Sigmoid colon (tissue), 7 donors: ENCODE measurements around the gene CISH. TPM values are rescaled to one million over a fixed set of nuclear protein-coding genes. Genes with fewer than 3 reads are reported as not detected.

Experiments
- DNase-seq: peaks from one replicate; pipeline ENCODE4 v3.0.0-alpha.2; 2019
- H3K27ac ChIP-seq, 4 donors: fragments of 200-600 bp; sonication (generic); one replicate each; pipeline ENCODE4 v1.5.1; 2016 to 2019; ENCODE audit warnings: mild to moderate bottlenecking in 1 of 4
- H3K27me3 ChIP-seq, 3 donors: fragments of 200-600 bp; sonication (generic); one replicate each; pipeline ENCODE4 v1.5.1; 2019; ENCODE audit warnings: mild to moderate bottlenecking in 1 of 3
- H3K36me3 ChIP-seq, 4 donors: fragments of 200-600 bp; sonication (generic); one replicate each; pipeline ENCODE4 v1.5.1; 2016 to 2019
- H3K4me1 ChIP-seq, 4 donors: fragments of 200-600 bp; sonication (generic); one replicate each; pipeline ENCODE4 v1.5.1; 2017 to 2019
- H3K4me3 ChIP-seq, 4 donors: fragments of 200-600 bp; sonication (generic); one replicate each; pipeline ENCODE4 v1.5.1; 2017 to 2019; ENCODE audit warnings: mild to moderate bottlenecking in 2 of 4, moderate library complexity in 1 of 4
- H3K9me3 ChIP-seq, 4 donors: fragments of 200-600 bp in 3 of 4; sonication (generic) in 3 of 4; one replicate each; pipeline versions ENCODE4 v1.5.1 to v1.6.1; 2013 to 2019
- CTCF ChIP-seq, 4 experiments: fragments of 450-650 bp in 3 of 4; fragments of 200-600 bp in 1 of 4; IDR thresholded peaks; one replicate each; pipeline ENCODE4 v1.5.1; 2016 to 2019; ENCODE audit warnings: antibody characterized with exemption in 4 of 4, mild to moderate bottlenecking in 3 of 4, moderate library complexity in 2 of 4
- EP300 ChIP-seq, 4 donors: sonication (generic); formaldehyde crosslinking; IDR thresholded peaks; one replicate each; pipeline ENCODE4 v1.6.1; 2017; ENCODE audit warnings: antibody characterized with exemption in 4 of 4
- POLR2A ChIP-seq, 2 donors: fragments of 450-650 bp; IDR thresholded peaks; one replicate each; pipeline ENCODE4 v1.6.1; 2016; ENCODE audit warnings: antibody characterized with exemption in 2 of 2, mild to moderate bottlenecking in 2 of 2, moderate library complexity in 2 of 2
- POLR2AphosphoS5 ChIP-seq, 4 donors: sonication (generic); formaldehyde crosslinking; IDR thresholded peaks; one replicate each; pipeline ENCODE4 v1.6.1; 2017; ENCODE audit warnings: antibody characterized with exemption in 4 of 4
- WGBS, 2 donors: extraction: QIAGEN DNeasy Blood & Tissue Kit; methylation state at CpG; one replicate each; pipeline ENCODE4 v1.1.7; 2013; 5-methylcytosine and 5-hydroxymethylcytosine counted together
- intact Hi-C: fragments of 100-400 bp; cut with DNase I; formaldehyde crosslinking; loops from one replicate; pipeline ENCODE4 v1.15.1; 2023
- polyA plus RNA-seq, 3 donors: library from polyadenylated mRNA; stranded (reverse); fragments of 200-250 nt; gene quantifications; one replicate each; pipeline ENCODE4 v1.2.3, GENCODE V29; 2013
- total RNA-seq, 4 donors: library from RNA; depleted of rRNA; stranded (reverse); fragments of >200 nt; gene quantifications; one replicate each; pipeline ENCODE4 v1.1.0, GENCODE V29; 2016
- donor health status: healthy with polysubstance abuse.
- donor health status: Bipolar disorder and iron deficiency.
- donor health status: healthy.

Gene CISH
- total and polyA plus RNA-seq, 7 donors = 2.1 to 17.0 (median 8.1) TPM

GRCh38 chr3:50604110-50604621, 7.4 kb downstream of the CISH start:
- no peaks in the 10 kb centered on the region for H3K27me3 ChIP-seq
- intact Hi-C loops = no loop called here
- H3K4me1 ChIP-seq = peaks cover 0 to 49% (median 41%) of the 10 kb centered on the region in 4 donors
- no peak for TF ChIP-seq POLR2AphosphoS5 (IDR thresholded peaks at IDR 0.05)
- TF ChIP-seq POLR2A (IDR thresholded peaks at IDR 0.05) = no peak
- no peak for TF ChIP-seq EP300 (IDR thresholded peaks at IDR 0.05)
- no peak for TF ChIP-seq CTCF (IDR thresholded peaks at IDR 0.05)
- no peak overlapping the region for H3K4me3 ChIP-seq
- DNase-seq = no peak
- H3K27ac ChIP-seq = peak overlapping the region in 2 of 4 donors; percentile 89 to 98
- 81 to 86% methylated on average over 5 of the region's 5 CpGs for WGBS, 2 donors
- peaks cover 0 to 26% (median 13%) of the 10 kb centered on the region in 4 donors for H3K36me3 ChIP-seq
- no peaks in the 10 kb centered on the region for H3K9me3 ChIP-seq

GRCh38 chr3:50603261-50604109, 8.1 kb downstream of the CISH start:
- Histone ChIP-seq H3K27me3 (no peaks in the 10 kb centered on the region), H3K36me3 (peaks cover 0 to 25% (median 13%) of the 10 kb centered on the region in 4 donors), H3K4me3 (no peak overlapping the region), H3K27ac (peak overlapping the region; percentile 89 to 98 (median 96)), H3K4me1 (peaks cover 0 to 50% (median 41%) of the 10 kb centered on the region in 4 donors), H3K9me3 (no peaks in the 10 kb centered on the region)
- DNase-seq = no peak
- no peak for TF ChIP-seq POLR2AphosphoS5 (IDR thresholded peaks at IDR 0.05)
- TF ChIP-seq EP300 (IDR thresholded peaks at IDR 0.05) = no peak
- no peak for TF ChIP-seq CTCF (IDR thresholded peaks at IDR 0.05)
- no peak for TF ChIP-seq POLR2A (IDR thresholded peaks at IDR 0.05)
- WGBS, 2 donors = 65 to 67% methylated on average over 4 of the region's 4 CpGs
- intact Hi-C loops = no loop called here

GRCh38 chr3:50602595-50603191, 8.9 kb downstream of the CISH start:
- H3K27me3 ChIP-seq = no peaks in the 10 kb centered on the region
- peaks cover 0 to 17% (median 12%) of the 10 kb centered on the region in 4 donors for H3K36me3 ChIP-seq
- H3K27ac ChIP-seq = peak overlapping the region; percentile 89 to 98 (median 96)
- H3K9me3 ChIP-seq = no peaks in the 10 kb centered on the region
- TF ChIP-seq POLR2A (IDR thresholded peaks at IDR 0.05) (no peak), POLR2AphosphoS5 (IDR thresholded peaks at IDR 0.05) (no peak), EP300 (IDR thresholded peaks at IDR 0.05) (no peak), CTCF (IDR thresholded peaks at IDR 0.05) (no peak)
- intact Hi-C loops = no loop called here
- no peak for DNase-seq
- no peak overlapping the region for H3K4me3 ChIP-seq
- peaks cover 0 to 56% (median 45%) of the 10 kb centered on the region in 4 donors for H3K4me1 ChIP-seq
- 43 to 68% methylated on average over 9 of the region's 9 CpGs for WGBS, 2 donors

GRCh38 chr3:50600841-50601591, 10.6 kb downstream of the CISH start:
- peaks cover 0 to 56% (median 45%) of the 10 kb centered on the region in 4 donors for H3K4me1 ChIP-seq
- no peaks in the 10 kb centered on the region for H3K9me3 ChIP-seq
- peak overlapping the region in 2 of 4 donors; percentile 22 to 24 for H3K4me3 ChIP-seq
- TF ChIP-seq CTCF (IDR thresholded peaks at IDR 0.05) (no peak), POLR2A (IDR thresholded peaks at IDR 0.05) (no peak), EP300 (IDR thresholded peaks at IDR 0.05) (peak in 2 of 4 donors; percentile 42 to 94), POLR2AphosphoS5 (IDR thresholded peaks at IDR 0.05) (peak; percentile 68 to 90 (median 82))
- H3K36me3 ChIP-seq = peaks cover 0 to 4% (median 2%) of the 10 kb centered on the region in 4 donors
- DNase-seq = peak; percentile 99
- no peaks in the 10 kb centered on the region for H3K27me3 ChIP-seq
- intact Hi-C loops = loop anchor here (1.0 kb wide), 1 partner anchor 32 kb away; the partner anchor contains the start of gene HEMK1
- 1 to 2% methylated on average over 14 of the region's 14 CpGs for WGBS, 2 donors
- H3K27ac ChIP-seq = peak overlapping the region; percentile 89 to 98 (median 96)
